Activated CD8-positive, alpha-beta memory T cell treated with anti-CD3 and anti-CD28 coated beads, Interleukin-2, amount 10 ng/mL, durations not matched to agents 7 days and 5 days (primary cell): ENCODE results near the gene CENPQ. TPM values are rescaled to one million over a fixed set of nuclear protein-coding genes. Genes with fewer than 3 reads are reported as not detected.

ENCODE experiments used
- ATAC-seq: fragments of 150-1000 bp; cut with Tn5 transposase; one replicate; pipeline ENCODE4 v1.10.0; 2021; ENCODE audit warnings: moderate library complexity
- CTCF ChIA-PET: fragments of 350-600 bp; sonication (Branson Sonifier 250); formaldehyde crosslinking; loops from one replicate; lab custom pipeline; 2021; ENCODE audit warnings: antibody characterized with exemption; lab: Charles Lee
- DNase-seq: peaks from one replicate; pipeline ENCODE4 v3.0.0-alpha.2; 2020
- H3K27ac Mint-ChIP-seq: one replicate; pipeline ENCODE4 v1.8.0; 2021; ENCODE audit warnings: mild to moderate bottlenecking, mixed read lengths
- H3K27me3 Mint-ChIP-seq: one replicate; pipeline ENCODE4 v1.8.0; 2021; ENCODE audit warnings: mixed read lengths
- H3K36me3 Mint-ChIP-seq: one replicate; pipeline ENCODE4 v1.8.0; 2021; ENCODE audit warnings: mild to moderate bottlenecking, mixed read lengths
- H3K4me1 Mint-ChIP-seq: one replicate; pipeline ENCODE4 v1.8.0; 2021; ENCODE audit warnings: mixed read lengths
- H3K4me3 Mint-ChIP-seq: one replicate; pipeline ENCODE4 v1.8.0; 2021; ENCODE audit warnings: mild to moderate bottlenecking, moderate library complexity, mixed read lengths
- H3K9me3 Mint-ChIP-seq: one replicate; pipeline ENCODE4 v1.8.0; 2022; ENCODE audit warnings: low read depth, mixed read lengths
- total RNA-seq, 2 experiments: library from RNA; stranded (reverse); gene quantifications; one replicate each; pipeline ENCODE4 v1.2.3, GENCODE V29; 2021

Gene CENPQ
- total RNA-seq, result 10 to 100 TPM; 17.8 to 18.0 TPM

DNA sequence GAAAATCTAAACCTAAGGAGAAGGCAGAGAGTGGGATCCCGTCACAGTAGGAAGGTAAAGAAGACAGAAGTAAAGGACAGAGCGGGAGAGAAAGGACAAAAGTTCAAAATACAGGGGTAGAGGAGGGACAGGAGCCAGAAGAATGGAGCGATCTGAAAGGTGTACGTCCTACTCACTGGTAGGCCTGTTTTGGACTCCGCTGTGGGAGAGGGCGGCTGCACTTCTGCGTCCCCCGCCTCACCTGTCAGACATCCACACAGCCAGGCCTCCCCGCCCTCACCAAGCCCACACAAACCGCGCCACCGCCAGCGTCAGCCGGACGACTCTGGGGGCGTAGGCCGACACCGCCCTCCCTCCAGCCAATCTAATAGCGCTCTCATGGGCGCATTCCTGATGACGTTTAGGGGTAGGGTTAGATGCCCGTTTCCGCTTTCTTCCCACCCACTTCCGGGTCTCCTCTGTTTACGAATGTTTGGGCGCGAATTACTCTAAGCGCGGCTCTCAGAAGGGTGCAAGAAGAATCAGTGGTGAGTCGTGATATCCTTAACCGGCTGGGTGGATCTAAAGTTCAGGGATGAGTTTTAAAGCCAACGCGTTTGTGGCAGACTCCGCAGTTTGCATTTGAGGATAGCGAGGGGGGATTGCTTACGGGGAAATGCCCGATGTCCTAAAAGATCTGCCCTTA lies at the start of gene CENPQ, which contains the start of gene MMUT:
Gene CENPQ, plus strand, starts transcription at position 444 of the 685 bp plus-strand sequence. CDS start 6,807 bp downstream, outside the sequence.
Gene MMUT, minus strand, starts transcription at position 327 of the 685 bp plus-strand sequence. CDS start 3,787 bp downstream, outside the sequence.
- peak; percentile 99 for ATAC-seq

GRCh38 chr6:49415358-49415757 lies 47.8 kb upstream of the CENPQ start:
- no peak for DNase-seq
- H3K36me3 Mint-ChIP-seq, result no peaks in the 10 kb centered on the region
- H3K4me1 Mint-ChIP-seq, result no peaks in the 10 kb centered on the region
- H3K4me3 Mint-ChIP-seq, result no peak overlapping the region
- no peaks in the 10 kb centered on the region for H3K9me3 Mint-ChIP-seq
- CTCF ChIA-PET, result no interaction called here
- no peak for ATAC-seq
- H3K27me3 Mint-ChIP-seq, result peaks cover 8% of the 10 kb centered on the region
- H3K27ac Mint-ChIP-seq, result no peak overlapping the region

More for the DNA sequence above, at the start of gene CENPQ, which contains the start of gene MMUT:
- peaks cover 50% of the 10 kb centered on the region for H3K4me1 Mint-ChIP-seq
- peak within 1 kb of the TSS; percentile 97 for H3K4me3 Mint-ChIP-seq
- H3K27me3 Mint-ChIP-seq, result no peaks in the 10 kb centered on the region
- CTCF ChIA-PET, result interaction anchor here (1.2 kb wide), 1 partner anchor 53 kb away, joined by 3 read pairs; no protein-coding TSS in a partner anchor
- peak within 1 kb of the TSS; percentile 98 for H3K27ac Mint-ChIP-seq
- peak; percentile 97 for DNase-seq
- peaks cover 19% of the 10 kb centered on the region for H3K36me3 Mint-ChIP-seq
- no peaks in the 10 kb centered on the region for H3K9me3 Mint-ChIP-seq

GRCh38 chr6:49416195-49416594 lies 47.0 kb upstream of the CENPQ start:
- Mint-ChIP-seq H3K27me3 (peaks cover 10% of the 10 kb centered on the region), H3K4me1 (no peaks in the 10 kb centered on the region), H3K27ac (no peak overlapping the region), H3K36me3 (no peaks in the 10 kb centered on the region), H3K9me3 (no peaks in the 10 kb centered on the region), H3K4me3 (no peak overlapping the region)
- CTCF ChIA-PET, result no interaction called here
- DNase-seq (no peak), ATAC-seq (no peak)

DNA sequence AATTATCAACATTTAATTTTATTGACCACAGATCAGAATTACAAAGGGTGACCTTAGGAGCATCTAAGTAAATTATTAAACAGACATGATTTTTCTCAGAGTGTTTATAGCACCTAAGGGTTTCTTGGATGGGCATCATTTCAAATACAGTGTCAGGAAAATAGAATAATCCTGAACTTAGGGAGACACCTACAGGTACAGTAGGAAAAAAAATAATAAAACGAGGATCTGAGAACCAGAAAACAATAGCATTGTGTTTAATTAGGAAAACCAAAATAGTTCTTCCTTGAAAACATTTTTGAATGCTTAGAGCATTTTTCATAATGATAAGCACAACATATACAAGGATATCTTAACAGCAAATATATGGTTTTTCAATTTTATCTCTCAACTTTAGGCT lies 39.4 kb upstream of the CENPQ start:
- Mint-ChIP-seq H3K9me3 (no peaks in the 10 kb centered on the region), H3K36me3 (no peaks in the 10 kb centered on the region), H3K27me3 (peaks cover 3% of the 10 kb centered on the region), H3K4me3 (no peak overlapping the region), H3K4me1 (no peaks in the 10 kb centered on the region), H3K27ac (no peak overlapping the region)
- CTCF ChIA-PET, result no interaction called here
- no peak for DNase-seq
- no peak for ATAC-seq

DNA sequence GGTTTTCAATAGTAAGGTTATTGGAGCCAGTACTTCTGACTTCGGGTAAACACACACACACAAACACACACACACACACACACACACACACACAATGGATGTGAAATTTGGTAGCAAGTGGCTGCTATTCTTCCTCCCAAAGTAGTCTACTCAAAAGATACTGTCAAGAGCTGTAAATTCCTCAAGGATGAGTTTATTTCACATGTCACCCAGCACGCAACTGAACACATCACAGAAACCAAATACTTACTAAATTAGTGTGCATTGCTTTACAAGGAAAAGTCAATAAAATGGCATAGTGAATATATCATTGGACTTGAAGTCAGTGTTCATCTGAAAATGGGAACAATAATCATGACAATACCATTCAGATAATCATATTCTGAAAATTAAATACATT lies 33.0 kb upstream of the CENPQ start:
- Mint-ChIP-seq H3K9me3 (no peaks in the 10 kb centered on the region), H3K4me1 (no peaks in the 10 kb centered on the region), H3K27me3 (no peaks in the 10 kb centered on the region), H3K4me3 (no peak overlapping the region), H3K36me3 (peaks cover 14% of the 10 kb centered on the region), H3K27ac (no peak overlapping the region)
- CTCF ChIA-PET, result no interaction called here
- DNase-seq (no peak), ATAC-seq (no peak)

- Mint-ChIP-seq H3K27ac (no peak overlapping the region), H3K36me3 (peaks cover 18% of the 10 kb centered on the region), H3K9me3 (no peaks in the 10 kb centered on the region), H3K4me1 (no peaks in the 10 kb centered on the region), H3K27me3 (no peaks in the 10 kb centered on the region), H3K4me3 (no peak overlapping the region)
- CTCF ChIA-PET, result no interaction called here
- ATAC-seq (no peak), DNase-seq (no peak)
Observed at GRCh38 chr6:49430866-49431265, 32.3 kb upstream of the CENPQ start.

DNA sequence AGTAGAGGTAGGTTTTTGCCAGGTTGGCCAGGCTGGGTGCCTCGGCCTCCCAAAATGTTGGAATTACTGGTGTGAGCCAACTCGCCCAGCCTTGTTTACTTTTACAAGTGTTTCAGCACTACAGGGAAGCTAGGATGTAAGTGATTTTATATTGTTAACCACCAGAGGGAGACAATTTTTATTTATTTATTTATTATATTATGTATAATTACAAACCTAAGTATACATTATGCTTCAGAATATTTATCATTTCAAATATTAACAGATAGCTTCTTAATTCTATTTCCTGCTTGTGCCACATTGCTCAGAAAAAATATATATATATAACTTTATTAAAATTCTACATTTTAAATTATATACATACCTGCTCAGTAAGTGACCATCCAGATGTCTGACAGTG lies 9.9 kb upstream of the CENPQ start:
- Mint-ChIP-seq H3K9me3 (no peaks in the 10 kb centered on the region), H3K36me3 (peaks cover 23% of the 10 kb centered on the region), H3K4me3 (no peak overlapping the region), H3K27me3 (no peaks in the 10 kb centered on the region), H3K4me1 (peaks cover 6% of the 10 kb centered on the region), H3K27ac (no peak overlapping the region)
- no peak for DNase-seq
- no peak for ATAC-seq
- CTCF ChIA-PET, result interaction anchor here (1.1 kb wide), 1 partner anchor 8 kb away, joined by 3 read pairs; no protein-coding TSS in a partner anchor

DNA sequence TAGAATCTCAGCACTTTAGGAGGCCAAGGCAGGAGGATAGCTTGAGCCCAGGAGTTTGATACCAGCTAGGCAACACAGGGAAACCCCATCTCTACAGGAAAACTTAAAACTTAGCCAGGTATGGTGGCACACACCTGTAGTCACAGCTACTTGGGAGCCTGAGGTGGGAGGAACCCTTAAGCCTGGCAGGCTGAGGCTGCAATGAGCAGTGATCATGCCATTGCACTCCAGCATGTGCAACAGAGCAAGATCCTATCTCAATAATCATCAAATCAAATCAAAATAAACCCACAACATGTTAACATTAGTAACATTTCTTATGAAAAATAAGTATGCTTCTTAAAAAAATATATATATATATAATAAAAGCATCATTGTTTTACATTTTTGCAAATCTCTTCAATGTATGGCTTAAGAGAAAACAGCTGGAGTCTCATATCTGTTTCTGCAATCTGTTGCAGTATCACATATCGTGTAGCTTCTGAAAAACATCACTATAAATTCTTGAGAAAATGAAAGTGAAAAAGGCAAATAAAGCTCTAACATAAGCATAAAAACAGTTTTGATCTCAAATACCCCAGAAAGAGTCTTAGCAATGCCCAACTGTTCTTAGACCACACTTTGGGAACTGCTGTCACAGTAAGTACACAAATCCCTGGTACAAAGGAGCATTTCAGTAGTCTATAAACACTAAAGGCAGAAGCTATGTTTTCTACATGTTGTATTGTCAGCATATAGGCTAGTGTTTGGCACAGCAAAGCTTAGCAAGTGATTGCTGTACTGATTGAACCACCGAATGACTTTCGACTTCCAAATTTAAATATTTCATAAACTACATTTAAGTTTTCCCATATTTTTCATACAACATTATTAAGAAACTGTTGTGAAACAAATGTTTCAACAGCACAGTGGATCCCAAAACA lies 8.1 kb upstream of the CENPQ start:
- H3K4me1 Mint-ChIP-seq, result peaks cover 11% of the 10 kb centered on the region
- H3K27me3 Mint-ChIP-seq, result no peaks in the 10 kb centered on the region
- no peak for DNase-seq
- H3K36me3 Mint-ChIP-seq, result peaks cover 26% of the 10 kb centered on the region
- CTCF ChIA-PET, result interaction anchor here (0.9 to 1.2 kb wide), 2 partner anchors 77 to 152 kb away, joined by 3 read pairs; no protein-coding TSS in a partner anchor
- no peak for ATAC-seq
- no peaks in the 10 kb centered on the region for H3K9me3 Mint-ChIP-seq
- H3K27ac Mint-ChIP-seq, result peak overlapping the region; percentile 59
- peak overlapping the region; percentile 28 for H3K4me3 Mint-ChIP-seq

DNA sequence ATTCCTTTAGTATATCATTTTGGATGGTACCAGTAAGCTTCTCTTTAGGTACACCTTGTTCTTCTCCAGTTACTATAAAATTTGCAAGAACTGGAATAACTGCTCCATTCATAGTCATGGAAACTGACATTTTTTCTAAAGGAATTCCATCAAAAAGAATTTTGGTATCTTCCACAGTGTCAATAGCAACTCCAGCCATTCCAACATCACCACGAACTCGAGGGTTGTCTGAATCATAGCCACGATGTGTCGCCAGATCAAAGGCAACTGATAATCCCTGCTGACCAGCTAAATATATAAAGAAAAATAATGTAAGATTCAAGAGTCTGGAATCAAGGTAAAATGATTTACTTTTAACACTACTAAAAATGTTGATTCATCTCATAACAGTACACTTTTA lies 5.4 kb upstream of the CENPQ start:
- H3K27ac Mint-ChIP-seq, result no peak overlapping the region
- no peaks in the 10 kb centered on the region for H3K27me3 Mint-ChIP-seq
- DNase-seq, result no peak
- H3K9me3 Mint-ChIP-seq, result no peaks in the 10 kb centered on the region
- H3K36me3 Mint-ChIP-seq, result peaks cover 21% of the 10 kb centered on the region
- no peak for ATAC-seq
- H3K4me1 Mint-ChIP-seq, result peaks cover 26% of the 10 kb centered on the region
- CTCF ChIA-PET, result no interaction called here
- no peak overlapping the region for H3K4me3 Mint-ChIP-seq

DNA sequence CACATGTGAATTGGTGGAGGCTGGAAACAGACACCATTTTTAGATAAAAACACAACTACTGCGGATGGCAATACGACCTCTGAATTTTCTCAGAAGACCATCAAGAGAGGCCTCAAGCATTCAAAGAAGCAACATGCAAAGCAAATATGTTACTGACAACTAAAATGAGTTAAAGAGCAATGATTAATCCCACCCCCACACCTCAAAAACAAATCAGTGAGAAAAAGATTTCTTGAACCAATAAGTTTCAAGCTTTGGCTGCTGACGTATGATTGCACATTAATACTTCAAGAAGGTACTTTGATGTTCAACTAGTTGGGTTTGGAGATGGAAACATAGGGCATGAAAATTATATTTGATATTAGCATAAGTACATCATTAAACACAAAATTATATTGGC lies 1.1 kb upstream of the CENPQ start:
- Mint-ChIP-seq H3K27me3 (no peaks in the 10 kb centered on the region), H3K4me3 (peak overlapping the region; percentile 97), H3K4me1 (peaks cover 44% of the 10 kb centered on the region), H3K36me3 (peaks cover 20% of the 10 kb centered on the region), H3K9me3 (no peaks in the 10 kb centered on the region), H3K27ac (peak overlapping the region; percentile 98)
- CTCF ChIA-PET, result interaction anchor here (1.0 kb wide), 1 partner anchor 12 kb away, joined by 4 read pairs; no protein-coding TSS in a partner anchor
- ATAC-seq (no peak), DNase-seq (no peak)

DNA sequence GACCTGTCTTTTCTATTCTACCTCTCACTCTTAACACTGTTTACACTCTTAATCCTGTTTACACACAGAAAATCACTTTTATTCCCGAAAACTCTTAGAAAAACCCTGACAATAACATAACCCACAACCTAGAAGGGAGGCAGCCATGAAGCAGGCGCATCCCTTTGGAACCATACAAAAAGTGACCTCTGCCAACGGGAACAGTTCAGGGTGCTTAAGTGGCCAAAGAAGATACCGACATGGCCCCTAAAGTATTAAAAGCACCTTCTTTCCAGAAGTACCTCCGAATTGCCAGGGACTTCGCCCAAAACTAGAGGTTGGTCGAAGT lies 607 bp upstream of the CENPQ start:
- peaks cover 18% of the 10 kb centered on the region for H3K36me3 Mint-ChIP-seq
- peak overlapping the region; percentile 98 for H3K27ac Mint-ChIP-seq
- H3K27me3 Mint-ChIP-seq, result no peaks in the 10 kb centered on the region
- DNase-seq, result no peak
- peak; percentile 6 for ATAC-seq
- CTCF ChIA-PET, result interaction anchor here (1.0 kb wide), 1 partner anchor 13 kb away, joined by 4 read pairs; no protein-coding TSS in a partner anchor
- peaks cover 45% of the 10 kb centered on the region for H3K4me1 Mint-ChIP-seq
- no peaks in the 10 kb centered on the region for H3K9me3 Mint-ChIP-seq
- peak overlapping the region; percentile 97 for H3K4me3 Mint-ChIP-seq

GRCh38 chr6:49463612-49463967 lies 420 bp downstream of the CENPQ start:
- no peaks in the 10 kb centered on the region for H3K27me3 Mint-ChIP-seq
- H3K9me3 Mint-ChIP-seq, result no peaks in the 10 kb centered on the region
- DNase-seq (no peak), ATAC-seq (peak; percentile 2)
- CTCF ChIA-PET, result interaction anchor here (1.2 kb wide), 1 partner anchor 54 kb away, joined by 3 read pairs; no protein-coding TSS in a partner anchor
- peak overlapping the region; percentile 98 for H3K27ac Mint-ChIP-seq
- H3K36me3 Mint-ChIP-seq, result peaks cover 19% of the 10 kb centered on the region
- H3K4me3 Mint-ChIP-seq, result peak overlapping the region; percentile 97
- peaks cover 51% of the 10 kb centered on the region for H3K4me1 Mint-ChIP-seq

DNA sequence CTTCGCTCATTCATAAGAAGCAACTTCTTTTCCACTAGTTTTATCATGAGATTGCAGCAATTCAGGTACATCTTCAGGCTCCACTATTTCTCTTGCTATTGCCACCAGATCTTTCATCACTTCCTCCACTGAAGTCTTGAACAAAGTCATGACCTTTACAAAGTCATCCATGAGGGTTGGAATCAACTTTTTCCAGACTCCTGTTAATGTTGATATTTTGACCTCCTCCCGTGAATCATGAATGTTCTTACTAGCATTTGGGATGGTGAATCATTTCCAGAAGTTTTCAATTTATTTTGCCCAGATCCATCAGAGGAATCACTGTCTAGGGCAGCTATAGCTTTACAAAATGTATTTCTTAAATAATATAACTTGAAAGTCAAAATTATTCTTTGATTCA lies 1.5 kb downstream of the CENPQ start:
- peak overlapping the region; percentile 97 for H3K4me3 Mint-ChIP-seq
- CTCF ChIA-PET, result no interaction called here
- H3K4me1 Mint-ChIP-seq, result peaks cover 50% of the 10 kb centered on the region
- no peaks in the 10 kb centered on the region for H3K27me3 Mint-ChIP-seq
- H3K36me3 Mint-ChIP-seq, result peaks cover 18% of the 10 kb centered on the region
- no peak for DNase-seq
- no peaks in the 10 kb centered on the region for H3K9me3 Mint-ChIP-seq
- H3K27ac Mint-ChIP-seq, result peak overlapping the region; percentile 45
- no peak for ATAC-seq
